ENCODE measurements around the gene LAMB4.

DNA sequence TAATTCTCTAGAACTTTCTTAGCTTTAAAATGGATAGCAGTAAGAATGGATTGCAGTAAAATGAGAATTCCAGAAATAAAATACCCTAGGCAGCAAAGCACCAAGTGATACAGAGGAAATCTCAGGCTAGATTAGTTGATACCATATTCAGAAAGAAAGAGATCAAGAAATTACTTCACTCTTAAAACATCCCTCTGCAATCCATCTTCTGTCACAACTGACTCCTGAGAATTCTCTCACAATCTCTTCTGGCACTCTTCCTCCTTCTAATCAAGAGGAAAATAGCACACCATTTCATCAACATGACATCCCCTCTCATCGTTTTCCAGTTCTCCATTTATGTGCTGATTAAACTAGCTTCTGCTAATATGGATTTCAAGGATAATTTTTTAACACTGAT is 85.0 kb downstream of the LAMB4 start:
- TF ChIP-seq, protein P1, sequence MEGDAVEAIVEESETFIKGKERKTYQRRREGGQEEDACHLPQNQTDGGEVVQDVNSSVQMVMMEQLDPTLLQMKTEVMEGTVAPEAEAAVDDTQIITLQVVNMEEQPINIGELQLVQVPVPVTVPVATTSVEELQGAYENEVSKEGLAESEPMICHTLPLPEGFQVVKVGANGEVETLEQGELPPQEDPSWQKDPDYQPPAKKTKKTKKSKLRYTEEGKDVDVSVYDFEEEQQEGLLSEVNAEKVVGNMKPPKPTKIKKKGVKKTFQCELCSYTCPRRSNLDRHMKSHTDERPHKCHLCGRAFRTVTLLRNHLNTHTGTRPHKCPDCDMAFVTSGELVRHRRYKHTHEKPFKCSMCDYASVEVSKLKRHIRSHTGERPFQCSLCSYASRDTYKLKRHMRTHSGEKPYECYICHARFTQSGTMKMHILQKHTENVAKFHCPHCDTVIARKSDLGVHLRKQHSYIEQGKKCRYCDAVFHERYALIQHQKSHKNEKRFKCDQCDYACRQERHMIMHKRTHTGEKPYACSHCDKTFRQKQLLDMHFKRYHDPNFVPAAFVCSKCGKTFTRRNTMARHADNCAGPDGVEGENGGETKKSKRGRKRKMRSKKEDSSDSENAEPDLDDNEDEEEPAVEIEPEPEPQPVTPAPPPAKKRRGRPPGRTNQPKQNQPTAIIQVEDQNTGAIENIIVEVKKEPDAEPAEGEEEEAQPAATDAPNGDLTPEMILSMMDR (conservative IDR thresholded peaks at IDR 0.05), result no peak
- no peak for TF ChIP-seq ZFX (IDR thresholded peaks at IDR 0.05)

Data from C4-2B (cell line).